ENCODE results near the gene ZNF576.
"Not testable (repeated sequence)": the region's sequence is repeated elsewhere in the genome, so short reads cannot be mapped to it uniquely, and the experiment has no call there.

The ZNF576 gene

GRCh38 chr19:43595999-43596841 lies at the start of gene ZNF576, which contains the start of gene IRGQ:
ZNF576 (plus strand) TSS chr19:43596595; CDS start chr19:43597109, 514 bp downstream.
IRGQ (minus strand) TSS chr19:43596134; CDS start chr19:43595338, 796 bp downstream.
- DNase-seq, result peak; percentile 100

- DNase-seq, result not testable (repeated sequence)
These were observed 48.5 kb upstream of the ZNF576 start for GRCh38 chr19:43547926-43548325.

- no peak for DNase-seq
These were observed 47.7 kb upstream of the ZNF576 start for GRCh38 chr19:43548706-43549105.

DNA sequence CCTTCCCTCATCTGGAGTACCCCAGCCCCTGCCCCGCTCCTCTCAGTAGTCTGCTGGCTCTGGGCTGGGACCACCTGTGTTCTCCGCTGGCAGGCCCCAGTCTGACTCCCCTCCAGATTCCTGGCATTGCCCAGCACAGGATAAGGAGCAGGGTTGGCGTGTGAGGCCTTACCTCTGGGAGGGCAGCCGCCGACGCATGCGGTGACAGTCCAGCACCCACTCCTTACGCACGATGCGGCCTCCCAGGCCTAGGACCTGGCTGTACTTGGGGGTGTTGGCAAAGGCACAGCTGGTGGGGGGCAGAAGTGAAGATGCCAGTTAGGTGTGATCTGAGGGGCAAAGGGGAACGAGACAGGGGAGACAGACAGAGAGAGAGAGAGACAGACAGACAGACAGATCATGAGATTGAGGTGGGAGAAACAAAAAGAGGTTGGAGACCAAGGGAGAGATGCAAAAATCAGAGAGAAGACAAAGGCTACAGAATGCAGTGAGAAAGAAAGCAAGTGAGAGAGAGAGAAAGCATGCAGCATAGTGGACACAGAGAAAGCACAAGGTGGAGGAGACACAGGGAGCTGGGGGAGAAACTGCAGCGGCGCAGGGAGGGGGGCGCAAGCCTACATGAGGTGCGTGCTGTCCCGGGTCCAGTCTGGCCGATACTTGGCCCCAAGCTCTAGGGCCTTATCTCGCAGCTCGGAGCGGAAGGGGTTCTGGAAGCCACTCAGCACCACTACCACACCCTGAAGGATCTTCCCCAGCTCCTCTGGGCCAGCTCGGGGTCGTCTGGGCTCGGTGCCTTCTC lies 44.8 kb upstream of the ZNF576 start:
- no peak for DNase-seq

DNA sequence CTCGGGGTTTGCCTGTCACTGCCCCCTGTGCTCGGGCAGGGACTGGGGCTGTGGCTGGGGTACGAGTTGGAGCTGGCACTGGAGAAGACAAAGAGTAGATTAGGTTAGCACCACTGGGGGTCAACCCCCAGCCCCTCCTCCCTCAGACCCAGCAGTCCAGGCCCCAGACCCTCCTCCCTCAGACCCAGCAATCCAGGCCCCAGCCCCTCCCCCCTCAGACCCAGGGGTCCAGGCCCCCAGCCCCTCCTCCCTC lies 44.3 kb upstream of the ZNF576 start:
- DNase-seq, result no peak

- DNase-seq, result no peak
These were observed 43.8 kb upstream of the ZNF576 start for GRCh38 chr19:43552616-43553015.

DNA sequence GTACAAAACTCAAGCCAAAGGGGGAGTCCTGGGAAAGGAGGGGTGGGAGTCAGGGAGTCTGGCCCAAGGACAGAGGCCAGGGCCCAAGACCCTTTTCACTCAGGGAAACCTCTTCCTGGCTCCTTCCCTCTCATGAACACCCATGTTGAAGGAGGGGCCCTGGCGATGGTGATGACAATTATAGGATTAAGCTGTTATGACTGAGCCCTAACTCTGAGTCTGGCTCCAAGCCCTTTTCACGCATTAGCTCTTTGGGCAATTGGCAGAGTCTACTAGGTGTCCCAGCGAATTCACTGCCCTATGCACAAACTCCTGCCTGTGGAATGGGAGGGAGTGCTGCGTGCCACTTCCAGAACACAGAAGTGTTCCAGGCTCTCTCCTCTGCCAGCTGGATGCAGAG lies 42.7 kb upstream of the ZNF576 start:
- no peak for DNase-seq

GRCh38 chr19:43554317-43554895 lies 42.0 kb upstream of the ZNF576 start:
- DNase-seq, result no peak

DNA sequence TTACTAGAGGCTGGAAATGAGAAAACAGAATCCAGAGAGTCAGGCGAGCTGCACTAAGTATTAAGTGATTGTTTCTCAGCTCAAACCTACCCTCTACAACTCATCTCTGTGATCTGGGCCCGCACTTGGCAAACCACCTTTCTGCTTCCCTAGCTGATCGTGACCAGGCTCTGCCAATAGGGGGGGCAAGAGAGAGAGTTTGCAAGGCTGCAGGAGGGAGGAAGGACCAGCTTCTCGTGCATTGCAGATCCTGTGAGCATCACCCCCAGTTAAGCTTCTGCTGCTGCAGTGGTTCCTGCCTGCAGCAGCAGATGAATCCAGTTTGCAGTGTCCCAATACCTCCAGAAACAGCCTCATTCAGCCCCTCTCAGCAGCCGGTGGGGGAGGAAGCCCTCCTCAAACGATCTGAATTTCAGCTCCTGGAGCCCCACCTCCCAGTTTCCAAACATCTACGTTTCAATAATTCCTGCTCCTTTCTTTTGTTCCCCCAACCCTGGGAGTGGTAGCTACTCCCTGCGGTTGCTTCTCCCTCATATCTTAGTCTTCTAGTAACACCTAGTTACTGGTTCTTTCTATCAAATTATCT lies 41.1 kb upstream of the ZNF576 start:
- DNase-seq, result peak; percentile 47 to 50

DNA sequence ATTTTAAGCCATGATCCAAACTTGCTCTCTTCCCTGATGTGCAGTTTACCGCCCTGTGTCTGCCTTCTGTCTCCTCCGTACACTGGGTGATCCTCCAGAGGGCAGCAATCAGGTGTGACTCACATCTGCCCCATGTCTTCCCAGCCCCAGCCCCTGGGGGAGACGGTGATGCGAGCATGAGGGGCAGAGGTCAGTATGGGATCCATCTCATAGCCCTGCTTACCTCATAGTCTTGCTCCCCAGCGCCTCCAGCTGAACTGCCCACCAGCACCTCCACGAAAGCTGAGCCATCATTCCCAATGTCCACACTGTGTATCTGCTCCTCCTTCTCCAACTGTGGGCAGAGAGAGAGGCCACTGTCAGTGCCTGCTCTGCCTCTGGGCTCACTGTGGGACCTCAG lies 35.7 kb upstream of the ZNF576 start:
- DNase-seq, result no peak

DNA sequence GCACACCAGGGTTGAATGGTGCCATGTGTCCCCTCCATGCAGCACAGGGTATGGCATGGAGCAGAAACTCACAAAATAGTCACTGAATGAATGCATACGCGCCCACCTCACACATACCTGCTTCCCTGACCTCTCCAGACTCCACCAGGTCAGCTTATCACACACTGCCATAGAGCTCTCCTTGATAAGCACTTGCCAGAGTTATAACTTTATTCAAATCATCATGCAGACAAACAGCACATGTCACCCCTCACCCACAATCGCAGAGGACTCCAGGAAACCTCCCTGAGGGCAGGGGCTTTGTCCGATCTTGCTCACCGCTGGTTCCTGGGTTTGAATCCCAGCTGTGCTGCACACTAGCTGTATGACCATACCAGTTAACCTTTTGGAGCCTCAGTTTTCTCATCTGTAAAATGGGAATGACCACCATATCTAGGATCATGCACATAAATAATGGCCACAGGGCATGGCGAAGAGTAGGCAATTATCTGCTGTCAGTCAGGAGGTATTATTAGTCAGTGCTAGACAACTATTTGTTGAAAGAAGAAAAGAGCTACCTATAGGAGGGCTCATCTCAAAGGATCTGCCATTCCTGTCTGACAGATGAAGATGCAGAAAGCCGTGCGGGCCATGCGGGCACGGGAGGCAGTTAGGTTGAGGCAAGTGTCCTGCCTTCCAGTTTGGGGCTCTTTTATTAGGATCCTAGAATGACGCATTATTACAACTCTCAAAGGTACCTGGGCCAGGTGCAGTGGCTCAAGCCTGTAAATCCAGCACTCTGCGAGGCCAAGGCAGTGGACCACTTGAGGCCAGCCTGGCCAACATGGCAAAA lies 35.0 kb upstream of the ZNF576 start:
- DNase-seq, result no peak

DNA sequence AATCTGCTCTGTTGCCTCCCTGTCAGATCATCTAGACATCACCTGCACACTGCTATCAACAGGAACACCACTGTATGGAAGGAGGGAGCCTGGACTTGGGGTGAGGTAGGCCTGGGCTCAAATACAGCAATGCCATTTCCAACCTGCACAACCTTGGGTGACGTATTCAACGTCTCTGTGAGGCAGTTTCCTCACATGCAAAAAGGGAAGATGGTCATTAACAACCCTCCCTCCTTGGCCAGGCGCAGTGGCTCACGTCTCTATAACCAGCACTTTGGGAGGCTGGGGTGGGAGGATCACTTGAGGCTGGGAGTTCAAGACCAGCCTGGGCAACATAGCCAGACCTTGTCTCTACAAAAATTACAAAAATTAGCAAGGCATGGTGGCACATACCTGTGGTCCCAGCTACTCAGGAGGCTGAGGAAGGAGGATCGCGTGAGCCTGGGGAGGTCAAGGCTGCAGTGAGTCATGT lies 34.1 kb upstream of the ZNF576 start:
- no peak for DNase-seq

DNA sequence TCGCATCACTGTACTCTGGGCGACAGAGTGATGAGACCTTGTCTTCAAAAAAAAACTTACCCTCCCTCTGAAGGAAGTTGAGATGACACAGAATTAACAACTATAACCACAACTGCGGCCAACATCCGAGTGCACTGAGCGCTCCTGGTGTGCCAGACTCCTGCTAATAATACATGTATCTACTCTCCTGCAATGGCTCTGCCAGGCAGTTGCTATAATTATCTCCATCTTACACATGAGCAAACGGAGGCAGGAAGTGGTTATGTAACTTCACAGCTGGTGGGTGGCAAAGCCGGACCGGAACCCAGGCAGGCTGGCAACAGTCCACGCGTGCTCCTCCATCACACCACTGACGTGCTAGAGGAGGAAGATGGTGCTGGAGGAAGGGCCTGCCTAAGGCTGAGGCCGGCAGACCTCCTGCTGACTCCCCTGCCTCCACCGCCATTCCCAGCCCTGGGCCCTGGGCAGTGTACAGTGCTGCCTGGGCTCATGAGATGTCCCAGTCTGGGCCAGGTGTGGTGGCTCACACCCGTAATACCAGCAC lies 33.6 kb upstream of the ZNF576 start:
- no peak for DNase-seq

DNA sequence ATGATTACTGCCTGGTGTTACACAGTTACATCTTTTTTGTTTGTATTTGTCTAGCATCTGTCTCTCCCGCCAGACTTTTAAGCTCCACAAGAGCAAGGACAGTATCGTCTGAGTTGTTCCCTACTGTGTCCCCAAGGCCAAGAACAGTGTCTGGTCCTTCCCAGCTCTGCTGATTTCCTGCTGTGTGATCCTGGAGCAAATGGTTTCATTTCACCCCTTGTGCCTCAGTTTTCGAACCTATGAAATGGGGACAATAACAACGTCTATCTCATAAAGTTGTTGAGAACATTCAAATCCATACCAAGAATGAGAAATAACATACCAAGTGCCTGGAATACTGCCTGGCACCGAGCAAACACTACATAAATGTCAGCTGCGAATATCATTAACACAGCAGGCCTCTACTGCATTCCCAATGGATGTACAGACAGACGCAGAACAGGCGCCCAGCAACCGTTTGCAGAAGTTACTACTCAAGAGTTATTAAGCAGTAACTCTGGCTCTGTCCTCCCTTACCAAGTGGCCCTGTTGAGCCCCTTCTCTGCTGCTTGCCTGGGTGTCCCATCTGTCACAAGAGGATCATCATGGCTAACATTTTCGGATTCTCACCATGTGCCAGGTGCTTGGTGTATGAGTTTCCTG lies 32.5 kb upstream of the ZNF576 start:
- no peak for DNase-seq

GRCh38 chr19:43564800-43565199 lies 31.6 kb upstream of the ZNF576 start:
- no peak for DNase-seq

DNA sequence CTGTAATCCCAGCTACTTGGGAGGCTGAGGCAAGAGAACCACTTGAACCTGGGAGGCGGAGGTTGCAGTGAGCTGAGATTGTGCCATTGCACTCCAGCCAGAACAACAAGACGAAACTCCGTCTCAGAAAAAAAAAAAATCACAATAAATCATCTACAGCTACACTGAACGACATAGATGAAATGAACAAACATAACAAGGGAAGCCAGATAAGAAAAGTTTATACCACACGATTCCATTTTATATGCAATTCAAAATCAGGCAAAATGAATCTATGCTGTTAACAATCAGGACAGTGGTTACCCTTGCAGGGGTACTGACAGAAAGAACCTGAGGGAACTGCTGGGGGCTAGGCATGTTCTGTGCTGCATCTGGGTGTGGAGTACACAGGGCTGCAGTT lies 26.7 kb upstream of the ZNF576 start:
- DNase-seq, result no peak

GRCh38 chr19:43570174-43570791 lies 26.1 kb upstream of the ZNF576 start:
- DNase-seq, result no peak

GRCh38 chr19:43572171-43572588 lies 24.2 kb upstream of the ZNF576 start:
- no peak for DNase-seq

- DNase-seq, result no peak
These were observed 21.8 kb upstream of the ZNF576 start for GRCh38 chr19:43574424-43575155.
